ENCODE data around the gene AAMDC. TPM values are rescaled to one million over a fixed set of nuclear protein-coding genes. Genes with fewer than 3 reads are reported as not detected.

Gene AAMDC
- total and polyA plus RNA-seq, 2 of the 13 experiments (the other 11 are each of a cell fraction or from before 2014, with no cell fraction given) = 18.1 to 35.6 TPM

DNA sequence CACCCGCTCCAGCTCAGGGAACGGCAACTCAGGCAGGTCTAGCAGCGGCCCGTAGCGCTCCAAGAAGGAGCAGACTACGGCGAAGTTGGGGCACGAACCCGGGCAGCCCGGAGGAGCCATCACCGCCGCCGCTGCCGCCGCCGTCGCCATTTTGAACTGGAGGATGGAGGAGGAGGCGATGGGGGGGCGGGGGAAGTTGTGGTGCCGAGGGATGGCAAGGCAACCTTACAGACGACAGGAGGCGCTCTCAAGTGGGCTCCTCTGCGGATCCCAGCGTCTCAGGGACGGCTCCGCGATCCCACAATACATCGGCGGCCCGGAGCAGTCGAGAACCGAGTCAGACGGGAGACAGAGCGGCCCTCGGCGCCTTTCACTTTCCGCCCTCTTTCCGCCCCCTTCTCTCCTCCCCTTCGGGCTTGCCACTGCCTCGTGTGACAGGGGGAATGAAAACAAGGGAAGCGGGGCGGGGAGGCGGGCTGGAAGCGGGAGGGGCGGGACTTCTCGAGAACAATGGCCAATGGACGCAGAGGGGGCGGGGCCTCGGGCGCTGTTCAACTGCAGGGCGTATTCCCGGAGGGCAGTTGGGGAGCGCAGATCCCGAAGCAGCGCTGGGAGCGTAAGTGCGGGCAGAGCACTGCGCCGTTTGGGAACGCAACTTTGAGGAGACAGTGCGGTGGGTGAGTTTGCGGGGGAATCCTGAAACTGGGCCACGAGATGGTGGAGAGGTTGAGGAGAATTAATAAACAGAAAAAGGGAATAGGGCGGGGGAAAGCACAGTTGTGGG lies at the start of gene AAMDC, which contains the start of gene RSF1 (continued):
- TF ChIP-seq, protein P1, sequence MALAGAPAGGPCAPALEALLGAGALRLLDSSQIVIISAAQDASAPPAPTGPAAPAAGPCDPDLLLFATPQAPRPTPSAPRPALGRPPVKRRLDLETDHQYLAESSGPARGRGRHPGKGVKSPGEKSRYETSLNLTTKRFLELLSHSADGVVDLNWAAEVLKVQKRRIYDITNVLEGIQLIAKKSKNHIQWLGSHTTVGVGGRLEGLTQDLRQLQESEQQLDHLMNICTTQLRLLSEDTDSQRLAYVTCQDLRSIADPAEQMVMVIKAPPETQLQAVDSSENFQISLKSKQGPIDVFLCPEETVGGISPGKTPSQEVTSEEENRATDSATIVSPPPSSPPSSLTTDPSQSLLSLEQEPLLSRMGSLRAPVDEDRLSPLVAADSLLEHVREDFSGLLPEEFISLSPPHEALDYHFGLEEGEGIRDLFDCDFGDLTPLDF (CRISPR knock-in tag; IDR thresholded peaks at IDR 0.05) = no peak; the same call in 1 of the 2 replicates
- TF ChIP-seq TAF1 (CRISPR knock-in tag; IDR thresholded peaks at IDR 0.05) = peak; percentile 94
- peak; percentile 67; the same call in 1 of the 2 replicates for TF ChIP-seq SALL2 (CRISPR knock-in tag; IDR thresholded peaks at IDR 0.05)
- TF ChIP-seq SUZ12 (IDR thresholded peaks at IDR 0.05; ENCODE audit: low read depth, low read length) = no peak
- TF ChIP-seq, protein P2, sequence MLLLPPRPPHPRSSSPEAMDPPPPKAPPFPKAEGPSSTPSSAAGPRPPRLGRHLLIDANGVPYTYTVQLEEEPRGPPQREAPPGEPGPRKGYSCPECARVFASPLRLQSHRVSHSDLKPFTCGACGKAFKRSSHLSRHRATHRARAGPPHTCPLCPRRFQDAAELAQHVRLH (CRISPR knock-in tag; IDR thresholded peaks at IDR 0.05; ENCODE audit: borderline replicate concordance, low read depth) = peak; percentile 7; the same call in 1 of the 2 replicates
- TF ChIP-seq ZNF749 (CRISPR knock-in tag; IDR thresholded peaks at IDR 0.05; ENCODE audit: borderline replicate concordance) = peak; percentile 73; the same call in 1 of the 2 replicates
- TF ChIP-seq ATM (IDR thresholded peaks at IDR 0.05; ENCODE audit: borderline replicate concordance) = no peak
- TF ChIP-seq ARNT (IDR thresholded peaks at IDR 0.05) = no peak
- TF ChIP-seq ARNTL (CRISPR knock-in tag; IDR thresholded peaks at IDR 0.05) = no peak
- TF ChIP-seq GTF3A (CRISPR knock-in tag; conservative IDR thresholded peaks at IDR 0.05) = no peak
- TF ChIP-seq, protein P3, sequence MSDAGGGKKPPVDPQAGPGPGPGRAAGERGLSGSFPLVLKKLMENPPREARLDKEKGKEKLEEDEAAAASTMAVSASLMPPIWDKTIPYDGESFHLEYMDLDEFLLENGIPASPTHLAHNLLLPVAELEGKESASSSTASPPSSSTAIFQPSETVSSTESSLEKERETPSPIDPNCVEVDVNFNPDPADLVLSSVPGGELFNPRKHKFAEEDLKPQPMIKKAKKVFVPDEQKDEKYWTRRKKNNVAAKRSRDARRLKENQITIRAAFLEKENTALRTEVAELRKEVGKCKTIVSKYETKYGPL (CRISPR knock-in tag; IDR thresholded peaks at IDR 0.05) = no peak
- TF ChIP-seq ZNF138 (CRISPR knock-in tag; IDR thresholded peaks at IDR 0.05; ENCODE audit: low read depth) = no peak
- no peak for TF ChIP-seq PLRG1 (conservative IDR thresholded peaks at IDR 0.05)
- TF ChIP-seq, protein P4, sequence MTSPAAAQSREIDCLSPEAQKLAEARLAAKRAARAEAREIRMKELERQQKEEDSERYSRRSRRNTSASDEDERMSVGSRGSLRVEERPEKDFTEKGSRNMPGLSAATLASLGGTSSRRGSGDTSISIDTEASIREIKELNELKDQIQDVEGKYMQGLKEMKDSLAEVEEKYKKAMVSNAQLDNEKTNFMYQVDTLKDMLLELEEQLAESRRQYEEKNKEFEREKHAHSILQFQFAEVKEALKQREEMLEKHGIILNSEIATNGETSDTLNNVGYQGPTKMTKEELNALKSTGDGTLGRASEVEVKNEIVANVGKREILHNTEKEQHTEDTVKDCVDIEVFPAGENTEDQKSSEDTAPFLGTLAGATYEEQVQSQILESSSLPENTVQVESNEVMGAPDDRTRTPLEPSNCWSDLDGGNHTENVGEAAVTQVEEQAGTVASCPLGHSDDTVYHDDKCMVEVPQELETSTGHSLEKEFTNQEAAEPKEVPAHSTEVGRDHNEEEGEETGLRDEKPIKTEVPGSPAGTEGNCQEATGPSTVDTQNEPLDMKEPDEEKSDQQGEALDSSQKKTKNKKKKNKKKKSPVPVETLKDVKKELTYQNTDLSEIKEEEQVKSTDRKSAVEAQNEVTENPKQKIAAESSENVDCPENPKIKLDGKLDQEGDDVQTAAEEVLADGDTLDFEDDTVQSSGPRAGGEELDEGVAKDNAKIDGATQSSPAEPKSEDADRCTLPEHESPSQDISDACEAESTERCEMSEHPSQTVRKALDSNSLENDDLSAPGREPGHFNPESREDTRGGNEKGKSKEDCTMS (CRISPR knock-in tag; conservative IDR thresholded peaks at IDR 0.05) = no peak
- TF ChIP-seq NFE2 (CRISPR knock-in tag; IDR thresholded peaks at IDR 0.05) = no peak
- no peak for TF ChIP-seq ZNF619 (CRISPR knock-in tag; IDR thresholded peaks at IDR 0.05)
- no peak for TF ChIP-seq KLF11 (CRISPR knock-in tag; IDR thresholded peaks at IDR 0.05)
- TF ChIP-seq, protein P5, sequence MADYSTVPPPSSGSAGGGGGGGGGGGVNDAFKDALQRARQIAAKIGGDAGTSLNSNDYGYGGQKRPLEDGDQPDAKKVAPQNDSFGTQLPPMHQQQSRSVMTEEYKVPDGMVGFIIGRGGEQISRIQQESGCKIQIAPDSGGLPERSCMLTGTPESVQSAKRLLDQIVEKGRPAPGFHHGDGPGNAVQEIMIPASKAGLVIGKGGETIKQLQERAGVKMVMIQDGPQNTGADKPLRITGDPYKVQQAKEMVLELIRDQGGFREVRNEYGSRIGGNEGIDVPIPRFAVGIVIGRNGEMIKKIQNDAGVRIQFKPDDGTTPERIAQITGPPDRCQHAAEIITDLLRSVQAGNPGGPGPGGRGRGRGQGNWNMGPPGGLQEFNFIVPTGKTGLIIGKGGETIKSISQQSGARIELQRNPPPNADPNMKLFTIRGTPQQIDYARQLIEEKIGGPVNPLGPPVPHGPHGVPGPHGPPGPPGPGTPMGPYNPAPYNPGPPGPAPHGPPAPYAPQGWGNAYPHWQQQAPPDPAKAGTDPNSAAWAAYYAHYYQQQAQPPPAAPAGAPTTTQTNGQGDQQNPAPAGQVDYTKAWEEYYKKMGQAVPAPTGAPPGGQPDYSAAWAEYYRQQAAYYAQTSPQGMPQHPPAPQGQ (CRISPR knock-in tag; IDR thresholded peaks at IDR 0.05; ENCODE audit: borderline replicate concordance) = no peak
- peak; percentile 43; the same call in 1 of the 2 replicates for TF ChIP-seq SNAI1 (CRISPR knock-in tag; IDR thresholded peaks at IDR 0.05; ENCODE audit: borderline replicate concordance)
- TF ChIP-seq ZSCAN9 (CRISPR knock-in tag; IDR thresholded peaks at IDR 0.05; ENCODE audit: borderline replicate concordance) = no peak
- TF ChIP-seq ZMYM4 (CRISPR knock-in tag; IDR thresholded peaks at IDR 0.05) = peak; percentile 91
- TF ChIP-seq ZBTB8A (CRISPR knock-in tag; IDR thresholded peaks at IDR 0.05; ENCODE audit: borderline replicate concordance, low read depth) = no peak
- peak; percentile 69 for TF ChIP-seq MYC (CRISPR knock-in tag; IDR thresholded peaks at IDR 0.05; ENCODE audit: borderline replicate concordance)
